Measurements from ENCODE around the gene MYCBP2. TPM values are rescaled to one million over a fixed set of nuclear protein-coding genes. Genes with fewer than 3 reads are reported as not detected.

Gene MYCBP2
- total RNA-seq, 4 donors from 2014 or later, result 115 to 165 (median 131) TPM

GRCh38 chr13:77002590-77003190 lies 324.2 kb downstream of the MYCBP2 start:
- no peaks in the 10 kb centered on the region for H3K9me3 ChIP-seq
- TF ChIP-seq CTCF (IDR thresholded peaks at IDR 0.05) (peak; percentile 22 to 74 (median 58)), POLR2A (IDR thresholded peaks at IDR 0.05) (no peak)
- no peak for DNase-seq
- H3K4me1 ChIP-seq, result peaks cover 67 to 75% of the 10 kb centered on the region in 2 donors
- peaks cover 4 to 10% of the 10 kb centered on the region in 2 donors for H3K36me3 ChIP-seq
- H3K27me3 ChIP-seq, result no peaks in the 10 kb centered on the region
- no peak overlapping the region for H3K4me3 ChIP-seq (replicated peaks in 1 of 3)
- intact Hi-C loops (cut with DNase I), result no loop called here
- peak overlapping the region; percentile 31 to 85 (median 83) for H3K27ac ChIP-seq
- 69% methylated on average over 7 of the region's 7 CpGs for WGBS, 2 donors

DNA sequence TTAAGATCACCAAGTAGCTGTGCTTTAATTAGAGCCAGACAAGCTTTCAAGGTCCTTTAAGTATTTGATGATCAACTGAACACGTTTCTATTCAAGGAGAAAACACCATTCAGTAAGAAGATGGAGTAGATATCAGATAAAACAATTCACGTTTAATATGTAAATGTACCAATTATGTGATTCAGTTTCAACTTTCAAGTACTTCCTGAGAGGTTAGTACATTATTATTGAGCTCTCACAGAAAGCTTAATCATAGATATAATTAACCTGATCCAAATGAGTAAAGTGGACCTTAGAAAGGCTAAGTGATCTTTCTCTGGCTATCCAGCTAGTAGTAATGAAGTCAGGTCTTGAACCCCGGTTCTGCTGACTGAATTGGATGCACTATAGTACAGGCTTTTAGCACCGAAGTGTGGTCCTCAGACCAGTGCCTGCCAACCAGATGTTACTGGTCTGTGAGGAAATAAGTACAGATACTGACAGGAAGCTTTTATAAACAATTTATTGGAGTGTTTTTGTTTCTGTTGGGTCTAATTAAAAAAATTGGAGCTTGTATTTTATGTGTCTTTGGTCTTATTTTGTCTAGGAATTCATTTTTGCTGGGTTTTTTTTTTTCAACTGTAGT lies 324.8 kb downstream of the MYCBP2 start:
- Histone ChIP-seq H3K4me1 (peaks cover 67 to 82% of the 10 kb centered on the region in 2 donors), H3K9me3 (no peaks in the 10 kb centered on the region), H3K27me3 (no peaks in the 10 kb centered on the region), H3K4me3 (replicated peaks in 1 of 3) (no peak overlapping the region), H3K36me3 (peaks cover 4 to 5% of the 10 kb centered on the region in 2 donors), H3K27ac (peak overlapping the region; percentile 31 to 85 (median 83))
- no peak for DNase-seq
- no peak for TF ChIP-seq CTCF (IDR thresholded peaks at IDR 0.05)
- TF ChIP-seq POLR2A (IDR thresholded peaks at IDR 0.05), result no peak
- 43 to 51% methylated on average over 4 of the region's 4 CpGs for WGBS, 2 donors
- intact Hi-C loops (cut with DNase I), result no loop called here

- intact Hi-C loops (cut with DNase I), result no loop called here
- 66 to 75% methylated on average over 4 of the region's 4 CpGs for WGBS, 2 donors
- Histone ChIP-seq H3K36me3 (peaks cover 5 to 7% of the 10 kb centered on the region in 2 donors), H3K27ac (peak overlapping the region; percentile 31 to 85 (median 83)), H3K27me3 (no peaks in the 10 kb centered on the region), H3K9me3 (no peaks in the 10 kb centered on the region), H3K4me3 (replicated peaks in 1 of 3) (no peak overlapping the region), H3K4me1 (peaks cover 69 to 87% of the 10 kb centered on the region in 2 donors)
- DNase-seq, result no peak
- TF ChIP-seq CTCF (IDR thresholded peaks at IDR 0.05) (no peak), POLR2A (IDR thresholded peaks at IDR 0.05) (no peak)
Observed at GRCh38 chr13:77001540-77001939, 325.4 kb downstream of the MYCBP2 start.

DNA sequence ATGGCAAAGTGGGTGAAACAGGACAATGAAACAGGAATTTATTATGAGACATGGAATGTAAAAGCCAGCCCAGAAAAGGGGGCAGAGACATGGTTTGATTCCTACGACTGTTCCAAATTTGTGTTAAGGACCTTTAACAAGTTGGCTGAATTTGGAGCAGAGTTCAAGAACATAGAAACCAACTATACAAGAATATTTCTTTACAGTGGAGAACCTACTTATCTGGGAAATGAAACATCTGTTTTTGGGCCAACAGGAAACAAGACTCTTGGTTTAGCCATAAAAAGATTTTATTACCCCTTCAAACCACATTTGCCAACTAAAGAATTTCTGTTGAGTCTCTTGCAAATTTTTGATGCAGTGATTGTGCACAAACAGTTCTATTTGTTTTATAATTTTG lies 326.4 kb downstream of the MYCBP2 start:
- peaks cover 64 to 86% of the 10 kb centered on the region in 2 donors for H3K4me1 ChIP-seq
- 29 to 33% methylated on average over 1 of the region's 1 CpG for WGBS, 2 donors

More for the DNA sequence above, 326.4 kb downstream of the MYCBP2 start:
- no peak overlapping the region for H3K4me3 ChIP-seq (replicated peaks in 1 of 3)
- no peak for DNase-seq
- peaks cover 6 to 11% of the 10 kb centered on the region in 2 donors for H3K36me3 ChIP-seq
- intact Hi-C loops (cut with DNase I), result no loop called here
- H3K27ac ChIP-seq, result peak overlapping the region; percentile 71 to 85 (median 83)
- H3K9me3 ChIP-seq, result no peaks in the 10 kb centered on the region
- TF ChIP-seq POLR2A (IDR thresholded peaks at IDR 0.05) (no peak), CTCF (IDR thresholded peaks at IDR 0.05) (no peak)
- no peaks in the 10 kb centered on the region for H3K27me3 ChIP-seq

Other genes with a start within 250 kb of the MYCBP2 start
- gene SCEL, start 208.6 kb upstream of the MYCBP2 start, total RNA-seq, result 1 to 10 TPM in 3 of 4 donors, under 1 TPM in 1; 0.79 to 3.4 (median 2.0) TPM